ENCODE data around the gene SLC25A45.

The SLC25A45 gene

DNA sequence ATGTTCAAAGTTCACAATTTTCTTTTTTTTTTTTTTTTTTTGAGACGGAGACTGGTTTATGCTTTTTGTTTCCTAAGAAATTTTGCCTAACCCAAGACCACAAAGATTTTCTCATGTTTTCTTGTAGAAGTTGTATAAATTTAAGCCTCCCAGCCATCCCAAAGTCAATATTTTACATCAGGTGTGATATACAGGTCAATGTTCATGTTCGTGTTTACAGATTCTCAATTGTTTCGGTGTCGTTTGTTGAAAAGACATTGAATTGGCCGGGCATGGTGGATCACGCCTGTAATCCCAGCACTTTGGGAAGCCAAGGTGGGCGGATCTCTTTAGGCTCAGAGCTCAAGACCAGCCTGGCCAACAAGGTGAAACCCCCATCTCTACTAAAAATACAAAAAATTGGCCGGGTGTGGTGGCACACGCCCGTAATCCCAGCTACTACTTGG is 19.4 kb upstream of the SLC25A45 start:
- no peak overlapping the region for H3K27ac ChIP-seq (ENCODE audit: low read length)
- no peaks in the 10 kb centered on the region for H3F3A ChIP-seq (ENCODE audit: insufficient read depth, low read length)
- no peak overlapping the region for H3K9ac ChIP-seq (ENCODE audit: low read length)
- H3K27me3 ChIP-seq (replicated peaks; ENCODE audit: insufficient read depth, low read length), result no peaks in the 10 kb centered on the region
- no peak overlapping the region for H2AFZ ChIP-seq (ENCODE audit: low read length)
- H3K4me3 ChIP-seq (ENCODE audit: low read length), result no peak overlapping the region
- H3K4me1 ChIP-seq (ENCODE audit: low read length), result no peaks in the 10 kb centered on the region
- H3K79me2 ChIP-seq (ENCODE audit: low read length), result no peaks in the 10 kb centered on the region
- no peaks in the 10 kb centered on the region for H4K20me1 ChIP-seq (ENCODE audit: insufficient read depth, low read length)
- no peaks in the 10 kb centered on the region for H3K9me3 ChIP-seq (replicated peaks; ENCODE audit: insufficient read depth, low read length)
- H3K9me2 ChIP-seq (replicated peaks; ENCODE audit: insufficient read depth, low read length), result no peaks in the 10 kb centered on the region
- H3K36me3 ChIP-seq (replicated peaks; ENCODE audit: insufficient read depth, low read length), result no peaks in the 10 kb centered on the region
- no peak for DNase-seq
- TF ChIP-seq, protein P1, sequence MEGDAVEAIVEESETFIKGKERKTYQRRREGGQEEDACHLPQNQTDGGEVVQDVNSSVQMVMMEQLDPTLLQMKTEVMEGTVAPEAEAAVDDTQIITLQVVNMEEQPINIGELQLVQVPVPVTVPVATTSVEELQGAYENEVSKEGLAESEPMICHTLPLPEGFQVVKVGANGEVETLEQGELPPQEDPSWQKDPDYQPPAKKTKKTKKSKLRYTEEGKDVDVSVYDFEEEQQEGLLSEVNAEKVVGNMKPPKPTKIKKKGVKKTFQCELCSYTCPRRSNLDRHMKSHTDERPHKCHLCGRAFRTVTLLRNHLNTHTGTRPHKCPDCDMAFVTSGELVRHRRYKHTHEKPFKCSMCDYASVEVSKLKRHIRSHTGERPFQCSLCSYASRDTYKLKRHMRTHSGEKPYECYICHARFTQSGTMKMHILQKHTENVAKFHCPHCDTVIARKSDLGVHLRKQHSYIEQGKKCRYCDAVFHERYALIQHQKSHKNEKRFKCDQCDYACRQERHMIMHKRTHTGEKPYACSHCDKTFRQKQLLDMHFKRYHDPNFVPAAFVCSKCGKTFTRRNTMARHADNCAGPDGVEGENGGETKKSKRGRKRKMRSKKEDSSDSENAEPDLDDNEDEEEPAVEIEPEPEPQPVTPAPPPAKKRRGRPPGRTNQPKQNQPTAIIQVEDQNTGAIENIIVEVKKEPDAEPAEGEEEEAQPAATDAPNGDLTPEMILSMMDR (IDR thresholded peaks at IDR 0.05; ENCODE audit: low read length), result no peak
- TF ChIP-seq EZH2 (optimal IDR thresholded peaks at IDR 0.05; ENCODE audit: low read depth, low read length), result no peak
- TF ChIP-seq EZH2phosphoT487 (IDR thresholded peaks at IDR 0.05; ENCODE audit: low read length), result no peak
- H3K4me2 ChIP-seq (ENCODE audit: low read depth, low read length), result no peak overlapping the region

DNA sequence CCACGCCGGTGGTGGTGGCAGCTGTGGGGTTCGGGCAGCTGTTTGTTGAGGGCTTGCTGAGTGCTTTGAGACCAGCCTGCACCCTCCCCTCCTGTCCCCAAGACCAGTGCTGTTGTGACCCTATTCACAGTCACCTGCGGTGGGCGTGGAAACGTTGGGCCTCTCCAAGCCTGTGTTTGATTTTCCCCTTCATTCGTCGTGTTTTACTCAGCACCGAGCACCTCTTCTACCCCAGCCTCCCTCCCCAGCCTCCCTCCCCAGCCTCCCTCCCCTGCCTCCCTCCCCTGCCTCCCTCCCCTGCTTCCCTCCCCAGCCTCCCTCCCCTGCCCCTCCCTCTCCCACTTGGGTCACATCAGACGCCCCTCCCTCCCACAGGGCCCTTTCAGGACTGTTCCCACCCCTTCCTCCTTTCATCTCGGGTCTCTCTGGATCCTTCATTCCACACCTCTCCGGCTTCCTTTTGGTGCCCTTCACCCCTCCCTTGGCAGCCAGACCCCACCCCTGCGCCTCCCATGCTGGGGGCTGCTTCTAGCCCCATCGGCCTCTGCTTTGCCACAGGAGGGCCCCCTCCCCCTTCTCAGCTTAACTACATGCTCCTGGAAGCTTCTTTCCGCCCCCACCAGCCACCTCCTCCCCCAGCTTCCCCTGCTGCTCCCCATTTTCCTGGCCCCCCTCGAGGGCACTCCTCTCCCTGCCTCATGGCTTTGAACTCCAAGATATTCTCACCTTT is 18.8 kb upstream of the SLC25A45 start:
- H3K27ac ChIP-seq (ENCODE audit: low read length), result no peak overlapping the region
- no peak for DNase-seq
- no peaks in the 10 kb centered on the region for H3K36me3 ChIP-seq (replicated peaks; ENCODE audit: insufficient read depth, low read length)
- H3K4me1 ChIP-seq (ENCODE audit: low read length), result no peaks in the 10 kb centered on the region
- H3K9me3 ChIP-seq (replicated peaks; ENCODE audit: insufficient read depth, low read length), result no peaks in the 10 kb centered on the region
- H3K79me2 ChIP-seq (ENCODE audit: low read length), result no peaks in the 10 kb centered on the region; the same call in 1 of the 2 replicates
- H3K4me2 ChIP-seq (ENCODE audit: low read depth, low read length), result no peak overlapping the region
- H3F3A ChIP-seq (ENCODE audit: insufficient read depth, low read length), result no peaks in the 10 kb centered on the region
- H4K20me1 ChIP-seq (ENCODE audit: insufficient read depth, low read length), result no peaks in the 10 kb centered on the region
- no peak overlapping the region for H2AFZ ChIP-seq (ENCODE audit: low read length)
- no peak for TF ChIP-seq EZH2 (optimal IDR thresholded peaks at IDR 0.05; ENCODE audit: low read depth, low read length)
- no peaks in the 10 kb centered on the region for H3K9me2 ChIP-seq (replicated peaks; ENCODE audit: insufficient read depth, low read length)
- no peak overlapping the region for H3K9ac ChIP-seq (ENCODE audit: low read length)
- no peaks in the 10 kb centered on the region for H3K27me3 ChIP-seq (replicated peaks; ENCODE audit: insufficient read depth, low read length)
- H3K4me3 ChIP-seq (ENCODE audit: low read length), result no peak overlapping the region

DNA sequence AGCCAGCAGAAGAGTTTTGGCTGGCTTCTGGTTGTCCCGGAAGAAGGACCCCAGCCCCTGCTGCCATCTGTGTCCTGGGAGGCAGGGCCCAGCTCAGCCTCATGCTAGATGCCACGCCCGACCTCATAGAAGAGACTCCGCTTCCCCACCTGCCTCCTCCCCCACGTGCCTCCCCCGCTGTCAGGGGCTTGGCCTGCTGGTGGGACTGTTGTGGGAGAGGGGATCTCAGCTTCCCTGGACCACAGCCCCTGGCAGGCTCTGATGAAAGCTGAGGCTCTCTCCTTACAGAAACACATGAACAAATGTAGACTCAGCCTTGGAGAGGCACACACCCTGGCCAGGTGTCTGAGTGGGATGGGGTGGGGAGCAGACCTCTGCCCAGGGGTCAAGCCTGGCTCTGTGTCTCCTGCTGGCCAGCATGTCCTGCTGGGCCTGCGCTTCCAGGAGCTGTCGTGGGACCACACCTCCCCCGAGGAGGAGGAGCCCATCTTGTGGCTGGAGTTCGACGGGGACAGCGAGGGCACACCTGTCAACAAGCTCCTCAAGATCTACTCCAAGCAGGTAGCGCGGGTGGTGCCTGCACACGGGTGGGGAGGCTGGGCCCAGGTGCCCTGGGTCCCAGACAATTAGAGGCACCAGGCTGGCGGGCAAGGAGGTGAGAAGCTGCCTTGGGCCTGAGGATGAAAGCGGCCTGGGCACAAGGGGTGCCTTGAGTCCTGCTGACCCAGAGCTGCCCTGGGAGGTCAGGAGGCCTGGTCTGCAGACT is 18.0 kb upstream of the SLC25A45 start:
- Histone ChIP-seq H3K27ac (ENCODE audit: low read length) (no peak overlapping the region), H3F3A (ENCODE audit: insufficient read depth, low read length) (no peaks in the 10 kb centered on the region), H3K9me3 (replicated peaks; ENCODE audit: insufficient read depth, low read length) (no peaks in the 10 kb centered on the region), H3K79me2 (ENCODE audit: low read length) (no peaks in the 10 kb centered on the region; the same call in 1 of the 2 replicates), H3K27me3 (replicated peaks; ENCODE audit: insufficient read depth, low read length) (no peaks in the 10 kb centered on the region), H3K36me3 (replicated peaks; ENCODE audit: insufficient read depth, low read length) (no peaks in the 10 kb centered on the region), H3K9ac (ENCODE audit: low read length) (no peak overlapping the region), H2AFZ (ENCODE audit: low read length) (no peak overlapping the region), H3K4me3 (ENCODE audit: low read length) (no peak overlapping the region), H4K20me1 (ENCODE audit: insufficient read depth, low read length) (no peaks in the 10 kb centered on the region), H3K9me2 (replicated peaks; ENCODE audit: insufficient read depth, low read length) (no peaks in the 10 kb centered on the region), H3K4me2 (ENCODE audit: low read depth, low read length) (no peak overlapping the region), H3K4me1 (ENCODE audit: low read length) (no peaks in the 10 kb centered on the region)
- no peak for DNase-seq
- no peak for TF ChIP-seq EZH2 (optimal IDR thresholded peaks at IDR 0.05; ENCODE audit: low read depth, low read length)
- TF ChIP-seq EZH2phosphoT487 (IDR thresholded peaks at IDR 0.05; ENCODE audit: low read length), result no peak
- TF ChIP-seq, protein P1 (IDR thresholded peaks at IDR 0.05; ENCODE audit: low read length), result no peak

All from MM.1S (cell line).